ENCODE measurements around the gene COTL1.

- TF ChIP-seq, protein P1, sequence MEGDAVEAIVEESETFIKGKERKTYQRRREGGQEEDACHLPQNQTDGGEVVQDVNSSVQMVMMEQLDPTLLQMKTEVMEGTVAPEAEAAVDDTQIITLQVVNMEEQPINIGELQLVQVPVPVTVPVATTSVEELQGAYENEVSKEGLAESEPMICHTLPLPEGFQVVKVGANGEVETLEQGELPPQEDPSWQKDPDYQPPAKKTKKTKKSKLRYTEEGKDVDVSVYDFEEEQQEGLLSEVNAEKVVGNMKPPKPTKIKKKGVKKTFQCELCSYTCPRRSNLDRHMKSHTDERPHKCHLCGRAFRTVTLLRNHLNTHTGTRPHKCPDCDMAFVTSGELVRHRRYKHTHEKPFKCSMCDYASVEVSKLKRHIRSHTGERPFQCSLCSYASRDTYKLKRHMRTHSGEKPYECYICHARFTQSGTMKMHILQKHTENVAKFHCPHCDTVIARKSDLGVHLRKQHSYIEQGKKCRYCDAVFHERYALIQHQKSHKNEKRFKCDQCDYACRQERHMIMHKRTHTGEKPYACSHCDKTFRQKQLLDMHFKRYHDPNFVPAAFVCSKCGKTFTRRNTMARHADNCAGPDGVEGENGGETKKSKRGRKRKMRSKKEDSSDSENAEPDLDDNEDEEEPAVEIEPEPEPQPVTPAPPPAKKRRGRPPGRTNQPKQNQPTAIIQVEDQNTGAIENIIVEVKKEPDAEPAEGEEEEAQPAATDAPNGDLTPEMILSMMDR (IDR thresholded peaks at IDR 0.05): no peak
- no peak for TF ChIP-seq POLR2A (IDR thresholded peaks at IDR 0.05)
Measured at GRCh38 chr16:84631886-84632285, 14.0 kb upstream of the COTL1 start.

Data from ovary (tissue), 3 donors.